Ishikawa (cell line): ENCODE data around the gene SPIRE2.

Experiments used
- CEBPB ChIP-seq: IDR thresholded peaks from 2 replicates; pipeline ENCODE4 v1.6.1; 2012
- EP300 ChIP-seq: IDR thresholded peaks from 2 replicates; pipeline ENCODE4 v1.6.1; 2012; ENCODE audit warnings: borderline replicate concordance
- MAX ChIP-seq: IDR thresholded peaks from 2 replicates; pipeline ENCODE4 v1.6.1; 2012
- RAD21 ChIP-seq: IDR thresholded peaks from 2 replicates; pipeline ENCODE4 v1.6.1; 2012; ENCODE audit warnings: low read depth
- TCF12 ChIP-seq: IDR thresholded peaks from 2 replicates; pipeline ENCODE4 v1.6.1; 2012; ENCODE audit warnings: low read depth

- TF ChIP-seq MAX (peak; percentile 88), EP300 (no peak; the same call in 1 of the 2 replicates), CEBPB (no peak), TCF12 (no peak), RAD21 (no peak)
Observed at GRCh38 chr16:89873972-89874689, 45.9 kb downstream of the SPIRE2 start.
